HepG2 (cell line): Measurements from ENCODE around the gene SRSF12. TPM values are rescaled to one million over a fixed set of nuclear protein-coding genes. Genes with fewer than 3 reads are reported as not detected.

Source experiments
- AGO2 ChIP-seq: fragments of 200-400 bp; formaldehyde crosslinking; optimal IDR thresholded peaks from 2 replicates; pipeline ENCODE3; 2017; ENCODE audit warnings: mild to moderate bottlenecking, low read depth, low read length, moderate library complexity
- HES4 ChIP-seq: sonication (generic); formaldehyde crosslinking; IDR thresholded peaks from 2 replicates; pipeline ENCODE4 v1.9.0; 2021; ENCODE audit warnings: mild to moderate bottlenecking, missing genetic modification reagents, borderline replicate concordance
- NKX3-1 ChIP-seq: sonication (generic); formaldehyde crosslinking; IDR thresholded peaks from 2 replicates; pipeline ENCODE4 v1.5.0; 2020; ENCODE audit warnings: missing genetic modification reagents
- NONO ChIP-seq, 2 experiments: fragments of 450-650 bp in 1 of 2; sonication (generic) in 1 of 2; formaldehyde crosslinking in 1 of 2; IDR thresholded peaks in 1 of 2; conservative IDR thresholded peaks in 1 of 2; 2 replicates each; pipeline versions ENCODE4 v1.6.1 to v1.8.0; 2017 to 2022; ENCODE audit warnings: mild to moderate bottlenecking in 1 of 2, missing genetic modification reagents in 1 of 2, moderate library complexity in 1 of 2
- XBP1 ChIP-seq: sonication (generic); formaldehyde crosslinking; IDR thresholded peaks from 2 replicates; pipeline ENCODE4 v1.5.0; 2020; ENCODE audit warnings: missing genetic modification reagents
- ZNF451 ChIP-seq: sonication (generic); formaldehyde crosslinking; IDR thresholded peaks from 2 replicates; pipeline ENCODE4 v1.5.0; 2020; ENCODE audit warnings: mild to moderate bottlenecking, missing genetic modification reagents
- ZNF772 ChIP-seq: sonication (generic); formaldehyde crosslinking; IDR thresholded peaks from 2 replicates; pipeline ENCODE4 v1.5.0; 2020; ENCODE audit warnings: mild to moderate bottlenecking, missing genetic modification reagents
- ZNF777 ChIP-seq: sonication (generic); formaldehyde crosslinking; IDR thresholded peaks from 2 replicates; pipeline ENCODE4 v1.4.0; 2020; ENCODE audit warnings: missing genetic modification reagents
- ZNF878 ChIP-seq: sonication (generic); formaldehyde crosslinking; IDR thresholded peaks from 2 replicates; pipeline ENCODE4 v1.8.1; 2023; ENCODE audit warnings: mild to moderate bottlenecking, missing genetic modification reagents, moderate library complexity
- ZSCAN20 ChIP-seq: sonication (generic); formaldehyde crosslinking; IDR thresholded peaks from 2 replicates; pipeline ENCODE4 v1.4.0; 2020; ENCODE audit warnings: missing genetic modification reagents, mild to moderate bottlenecking, borderline replicate concordance
- polyA plus RNA-seq, 8 experiments: library from polyadenylated mRNA; depleted of rRNA in 3 of 8; stranded (reverse) in 7 of 8; unstranded in 1 of 8; fragments of >200 nt; fragmentation: Illumina TruSeq in 4 of 8; extraction: Trizol in 4 of 8; gene quantifications; 2 replicates each; pipeline versions ENCODE4 v1.2.1 to v1.2.3, GENCODE V29; 2011 to 2016; ENCODE audit warnings: low read depth in 4 of 8, missing spikeins in 1 of 8, mixed read lengths in 1 of 8; ENCODE audit not compliant: insufficient read depth in 1 of 8
- total RNA-seq, 5 experiments: library from RNA; depleted of rRNA; stranded (reverse); fragments of >200 nt; fragmentation: Illumina TruSeq; extraction: Trizol; gene quantifications; 2 replicates each; pipeline ENCODE4 v1.2.3, GENCODE V29; 2016; ENCODE audit warnings: low read depth in 1 of 5
- TF ChIP-seq, protein P1 (sequence below): sonication (generic); formaldehyde crosslinking; IDR thresholded peaks from 2 replicates; pipeline ENCODE4 v1.4.0; 2020; ENCODE audit warnings: missing genetic modification reagents
- TF ChIP-seq, protein P2 (sequence below): IDR thresholded peaks from 2 replicates; pipeline ENCODE4 v1.6.1; 2016; ENCODE audit warnings: missing biosample characterization, missing genetic modification reagents, low read depth
- TF ChIP-seq, protein P3 (sequence below), 2 experiments: fragments of 450-650 bp in 1 of 2; sonication (generic) in 1 of 2; formaldehyde crosslinking in 1 of 2; IDR thresholded peaks; 2 replicates each; pipeline versions ENCODE4 v1.6.1 to v1.8.0; 2016 to 2022; ENCODE audit warnings: antibody characterized with exemption in 1 of 2, mild to moderate bottlenecking in 1 of 2, missing genetic modification reagents in 1 of 2
- TF ChIP-seq, protein P4 (sequence below): sonication (generic); formaldehyde crosslinking; IDR thresholded peaks from 2 replicates; pipeline ENCODE4 v1.4.0; 2020; ENCODE audit warnings: mild to moderate bottlenecking, missing genetic modification reagents

Gene SRSF12
- total and polyA plus RNA-seq, 2 of the 13 experiments (the other 11 are each of a cell fraction or from before 2014, with no cell fraction given): 1.7 to 1.9 TPM

DNA sequence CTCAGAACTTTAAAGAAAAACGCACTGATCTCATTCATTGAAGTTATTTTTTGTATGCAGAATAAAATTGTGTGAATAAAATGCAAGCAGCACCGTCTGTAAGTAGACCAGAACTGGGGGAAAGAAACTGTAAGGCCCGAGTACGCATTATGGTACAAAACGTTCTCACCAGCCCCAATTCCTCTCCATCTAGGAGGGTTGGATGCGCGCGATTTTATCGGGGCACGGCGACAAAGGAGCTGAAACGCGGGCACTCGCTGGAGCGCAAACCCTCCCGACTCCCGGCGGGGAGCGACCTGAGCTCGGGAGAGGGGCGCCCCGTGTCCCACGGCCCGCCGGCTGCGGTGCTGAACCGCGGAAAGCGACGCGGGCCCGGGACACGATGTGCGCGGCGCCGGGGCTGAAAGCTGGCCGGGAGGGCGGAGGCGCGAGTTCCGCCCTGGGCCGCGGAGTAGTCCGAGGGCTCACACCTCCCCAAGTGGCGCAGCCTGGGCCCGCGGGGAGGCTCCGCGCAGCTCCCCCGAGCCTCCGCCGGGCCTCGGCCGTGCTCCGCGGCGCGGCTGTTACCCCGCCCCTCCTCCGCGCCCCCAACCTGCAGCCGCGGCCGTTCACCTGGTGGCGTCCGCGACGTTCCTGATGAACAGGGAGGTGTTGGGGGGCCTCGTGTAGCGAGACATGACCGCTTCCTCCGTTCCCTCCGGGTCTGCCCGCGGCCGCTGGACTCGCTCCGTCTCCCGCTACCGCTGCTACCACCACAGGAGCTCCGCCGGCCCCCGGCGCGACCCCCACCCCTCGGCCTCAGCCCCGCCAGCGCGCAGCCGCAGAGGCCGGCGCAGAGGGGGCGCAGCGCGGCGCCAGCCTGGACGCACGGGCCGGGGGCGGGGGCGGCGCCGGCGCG lies at the start of gene SRSF12 (continued):
- TF ChIP-seq ZNF878 (CRISPR knock-in tag) (no peak), XBP1 (CRISPR knock-in tag) (no peak), AGO2 (peak; percentile 31), NONO (IDR thresholded peaks at IDR 0.05) (no peak), NONO (CRISPR knock-in tag; conservative IDR thresholded peaks at IDR 0.05) (peak; percentile 50; the same call in 1 of the 2 replicates), NKX3-1 (CRISPR knock-in tag) (no peak), HES4 (0 out of 2 replicates have a peak, but pooled peaks have one; percentile 69), ZNF451 (CRISPR knock-in tag) (peak; percentile 43; the same call in 1 of the 2 replicates), ZNF772 (0 out of 2 replicates have a peak, but pooled peaks have one; percentile 27), ZNF777 (CRISPR knock-in tag) (0 out of 2 replicates have a peak, but pooled peaks have one; percentile 52), ZSCAN20 (CRISPR knock-in tag) (peak; percentile 78; the same call in 1 of the 2 replicates)
- TF ChIP-seq, protein P1, sequence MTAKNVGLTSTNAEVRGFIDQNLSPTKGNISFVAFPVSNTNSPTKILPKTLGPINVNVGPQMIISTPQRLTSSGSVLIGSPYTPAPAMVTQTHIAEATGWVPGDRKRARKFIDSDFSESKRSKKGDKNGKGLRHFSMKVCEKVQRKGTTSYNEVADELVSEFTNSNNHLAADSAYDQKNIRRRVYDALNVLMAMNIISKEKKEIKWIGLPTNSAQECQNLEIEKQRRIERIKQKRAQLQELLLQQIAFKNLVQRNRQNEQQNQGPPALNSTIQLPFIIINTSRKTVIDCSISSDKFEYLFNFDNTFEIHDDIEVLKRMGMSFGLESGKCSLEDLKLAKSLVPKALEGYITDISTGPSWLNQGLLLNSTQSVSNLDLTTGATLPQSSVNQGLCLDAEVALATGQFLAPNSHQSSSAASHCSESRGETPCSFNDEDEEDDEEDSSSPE: peak; percentile 34; the same call in 1 of the 2 replicates
- TF ChIP-seq, protein P2, sequence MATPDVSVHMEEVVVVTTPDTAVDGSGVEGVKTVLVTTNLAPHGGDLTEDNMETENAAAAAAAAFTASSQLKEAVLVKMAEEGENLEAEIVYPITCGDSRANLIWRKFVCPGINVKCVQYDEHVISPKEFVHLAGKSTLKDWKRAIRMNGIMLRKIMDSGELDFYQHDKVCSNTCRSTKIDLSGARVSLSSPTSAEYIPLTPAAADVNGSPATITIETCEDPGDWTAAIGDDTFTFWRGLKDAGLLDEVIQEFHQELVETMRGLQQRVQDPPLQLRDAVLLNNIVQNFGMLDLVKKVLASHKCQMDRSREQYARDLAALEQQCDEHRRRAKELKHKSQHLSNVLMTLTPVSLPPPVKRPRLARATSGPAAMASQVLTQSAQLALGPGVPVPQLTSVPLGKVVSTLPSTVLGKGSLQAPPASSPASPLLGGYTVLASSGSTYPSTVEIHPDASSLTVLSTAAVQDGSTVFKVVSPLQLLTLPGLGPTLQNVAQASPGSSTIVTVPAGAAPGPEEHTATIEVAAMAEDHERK (CRISPR knock-in tag): no peak
- TF ChIP-seq, protein P3, sequence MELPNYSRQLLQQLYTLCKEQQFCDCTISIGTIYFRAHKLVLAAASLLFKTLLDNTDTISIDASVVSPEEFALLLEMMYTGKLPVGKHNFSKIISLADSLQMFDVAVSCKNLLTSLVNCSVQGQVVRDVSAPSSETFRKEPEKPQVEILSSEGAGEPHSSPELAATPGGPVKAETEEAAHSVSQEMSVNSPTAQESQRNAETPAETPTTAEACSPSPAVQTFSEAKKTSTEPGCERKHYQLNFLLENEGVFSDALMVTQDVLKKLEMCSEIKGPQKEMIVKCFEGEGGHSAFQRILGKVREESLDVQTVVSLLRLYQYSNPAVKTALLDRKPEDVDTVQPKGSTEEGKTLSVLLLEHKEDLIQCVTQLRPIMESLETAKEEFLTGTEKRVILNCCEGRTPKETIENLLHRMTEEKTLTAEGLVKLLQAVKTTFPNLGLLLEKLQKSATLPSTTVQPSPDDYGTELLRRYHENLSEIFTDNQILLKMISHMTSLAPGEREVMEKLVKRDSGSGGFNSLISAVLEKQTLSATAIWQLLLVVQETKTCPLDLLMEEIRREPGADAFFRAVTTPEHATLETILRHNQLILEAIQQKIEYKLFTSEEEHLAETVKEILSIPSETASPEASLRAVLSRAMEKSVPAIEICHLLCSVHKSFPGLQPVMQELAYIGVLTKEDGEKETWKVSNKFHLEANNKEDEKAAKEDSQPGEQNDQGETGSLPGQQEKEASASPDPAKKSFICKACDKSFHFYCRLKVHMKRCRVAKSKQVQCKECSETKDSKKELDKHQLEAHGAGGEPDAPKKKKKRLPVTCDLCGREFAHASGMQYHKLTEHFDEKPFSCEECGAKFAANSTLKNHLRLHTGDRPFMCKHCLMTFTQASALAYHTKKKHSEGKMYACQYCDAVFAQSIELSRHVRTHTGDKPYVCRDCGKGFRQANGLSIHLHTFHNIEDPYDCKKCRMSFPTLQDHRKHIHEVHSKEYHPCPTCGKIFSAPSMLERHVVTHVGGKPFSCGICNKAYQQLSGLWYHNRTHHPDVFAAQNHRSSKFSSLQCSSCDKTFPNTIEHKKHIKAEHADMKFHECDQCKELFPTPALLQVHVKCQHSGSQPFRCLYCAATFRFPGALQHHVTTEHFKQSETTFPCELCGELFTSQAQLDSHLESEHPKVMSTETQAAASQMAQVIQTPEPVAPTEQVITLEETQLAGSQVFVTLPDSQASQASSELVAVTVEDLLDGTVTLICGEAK (IDR thresholded peaks at IDR 0.05): no peak
- TF ChIP-seq, protein P3 (CRISPR knock-in tag; IDR thresholded peaks at IDR 0.05): no peak
- TF ChIP-seq, protein P4, sequence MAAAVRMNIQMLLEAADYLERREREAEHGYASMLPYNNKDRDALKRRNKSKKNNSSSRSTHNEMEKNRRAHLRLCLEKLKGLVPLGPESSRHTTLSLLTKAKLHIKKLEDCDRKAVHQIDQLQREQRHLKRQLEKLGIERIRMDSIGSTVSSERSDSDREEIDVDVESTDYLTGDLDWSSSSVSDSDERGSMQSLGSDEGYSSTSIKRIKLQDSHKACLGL (CRISPR knock-in tag): 0 out of 2 replicates have a peak, but pooled peaks have one; percentile 21
